KOPT-K1 (cell line): ENCODE measurements around the gene GALNT5.

Source experiments
- H3K27ac ChIP-seq: fragments of 200-600 bp; sonication (generic); 2 replicates; pipeline ENCODE4 v1.5.1; 2016; ENCODE audit warnings: antibody characterized with exemption, mild to moderate bottlenecking, low read depth, low read length; ENCODE audit not compliant: poor library complexity, severe bottlenecking
- H3K36me3 ChIP-seq: fragments of 200-600 bp; sonication (generic); 2 replicates; pipeline ENCODE4 v1.5.1; 2017; ENCODE audit warnings: antibody characterized with exemption, mild to moderate bottlenecking, low read length, moderate library complexity; ENCODE audit not compliant: insufficient read depth
- H3K9me3 ChIP-seq: fragments of 200-600 bp; sonication (generic); 2 replicates; pipeline ENCODE4 v1.5.1; 2017; ENCODE audit warnings: antibody characterized with exemption, low read length, mild to moderate bottlenecking; ENCODE audit not compliant: insufficient read depth, poor library complexity, severe bottlenecking

The GALNT5 gene

GRCh38 chr2:157296958-157297357, 39.5 kb downstream of the GALNT5 start:
- no peaks in the 10 kb centered on the region for H3K9me3 ChIP-seq
- H3K27ac ChIP-seq: no peak overlapping the region
- no peaks in the 10 kb centered on the region for H3K36me3 ChIP-seq

- Histone ChIP-seq H3K27ac (no peak overlapping the region), H3K36me3 (no peaks in the 10 kb centered on the region), H3K9me3 (no peaks in the 10 kb centered on the region)
Observed at GRCh38 chr2:157301307-157301706, 43.8 kb downstream of the GALNT5 start.

GRCh38 chr2:157302492-157303099, 45.1 kb downstream of the GALNT5 start:
- no peaks in the 10 kb centered on the region for H3K36me3 ChIP-seq
- H3K9me3 ChIP-seq: no peaks in the 10 kb centered on the region
- H3K27ac ChIP-seq: no peak overlapping the region

- Histone ChIP-seq H3K27ac (no peak overlapping the region), H3K36me3 (no peaks in the 10 kb centered on the region), H3K9me3 (no peaks in the 10 kb centered on the region)
Observed at GRCh38 chr2:157303612-157304011, 46.1 kb downstream of the GALNT5 start.

GRCh38 chr2:157304811-157305722, 47.6 kb downstream of the GALNT5 start:
- Histone ChIP-seq H3K27ac (no peak overlapping the region), H3K9me3 (no peaks in the 10 kb centered on the region), H3K36me3 (no peaks in the 10 kb centered on the region)

GRCh38 chr2:157305723-157306110, 48.2 kb downstream of the GALNT5 start:
- Histone ChIP-seq H3K9me3 (no peaks in the 10 kb centered on the region), H3K27ac (no peak overlapping the region), H3K36me3 (no peaks in the 10 kb centered on the region)

- Histone ChIP-seq H3K27ac (no peak overlapping the region), H3K9me3 (no peaks in the 10 kb centered on the region), H3K36me3 (no peaks in the 10 kb centered on the region)
Observed at GRCh38 chr2:157307021-157307420, 49.5 kb downstream of the GALNT5 start.

- no peaks in the 10 kb centered on the region for H3K36me3 ChIP-seq
Observed at GRCh38 chr2:157309878-157310277, 52.4 kb downstream of the GALNT5 start.

GRCh38 chr2:157311706-157312105, 54.2 kb downstream of the GALNT5 start:
- H3K36me3 ChIP-seq: no peaks in the 10 kb centered on the region
- H3K9me3 ChIP-seq: no peaks in the 10 kb centered on the region
- no peak overlapping the region for H3K27ac ChIP-seq

More at GRCh38 chr2:157309878-157310277, 52.4 kb downstream of the GALNT5 start:
- no peaks in the 10 kb centered on the region for H3K9me3 ChIP-seq
- H3K27ac ChIP-seq: no peak overlapping the region

- no peaks in the 10 kb centered on the region for H3K9me3 ChIP-seq
- no peaks in the 10 kb centered on the region for H3K36me3 ChIP-seq
- no peak overlapping the region for H3K27ac ChIP-seq
Observed at GRCh38 chr2:157312866-157313486, 55.5 kb downstream of the GALNT5 start.

- Histone ChIP-seq H3K9me3 (no peaks in the 10 kb centered on the region), H3K27ac (no peak overlapping the region), H3K36me3 (no peaks in the 10 kb centered on the region)
Observed at GRCh38 chr2:157315901-157316300, 58.4 kb downstream of the GALNT5 start.

GRCh38 chr2:157318884-157319283, 61.4 kb downstream of the GALNT5 start:
- H3K27ac ChIP-seq: no peak overlapping the region
- no peaks in the 10 kb centered on the region for H3K36me3 ChIP-seq
- no peaks in the 10 kb centered on the region for H3K9me3 ChIP-seq

GRCh38 chr2:157319795-157320194, 62.3 kb downstream of the GALNT5 start:
- Histone ChIP-seq H3K27ac (no peak overlapping the region), H3K36me3 (no peaks in the 10 kb centered on the region), H3K9me3 (no peaks in the 10 kb centered on the region)

GRCh38 chr2:157320409-157320808, 62.9 kb downstream of the GALNT5 start:
- Histone ChIP-seq H3K27ac (no peak overlapping the region), H3K9me3 (no peaks in the 10 kb centered on the region), H3K36me3 (no peaks in the 10 kb centered on the region)

- Histone ChIP-seq H3K36me3 (no peaks in the 10 kb centered on the region), H3K9me3 (no peaks in the 10 kb centered on the region), H3K27ac (no peak overlapping the region)
Observed at GRCh38 chr2:157321466-157321865, 64.0 kb downstream of the GALNT5 start.
